Suprapubic skin (tissue), 4 donors: ENCODE results near the gene HIGD1A. TPM values are rescaled to one million over a fixed set of nuclear protein-coding genes. Genes with fewer than 3 reads are reported as not detected.

Experiments
- DNase-seq, 2 donors: peaks; one replicate each; pipeline ENCODE4 v3.0.0-alpha.2; 2019; ENCODE audit warnings: low spot score in 2 of 2
- H3K27ac ChIP-seq: fragments of 200-600 bp; sonication (generic); one replicate; pipeline ENCODE4 v1.5.1; 2019
- H3K27me3 ChIP-seq: fragments of 200-600 bp; sonication (generic); one replicate; pipeline ENCODE4 v1.5.1; 2019
- H3K36me3 ChIP-seq: fragments of 200-600 bp; sonication (generic); one replicate; pipeline ENCODE4 v1.5.1; 2019
- H3K4me1 ChIP-seq: fragments of 200-600 bp; sonication (generic); one replicate; pipeline ENCODE4 v1.5.1; 2019
- H3K4me3 ChIP-seq: fragments of 200-600 bp; sonication (generic); one replicate; pipeline ENCODE4 v1.5.1; 2019; ENCODE audit warnings: mild to moderate bottlenecking
- H3K9me3 ChIP-seq: fragments of 200-600 bp; sonication (generic); one replicate; pipeline ENCODE4 v1.5.1; 2019
- EP300 ChIP-seq: sonication (generic); formaldehyde crosslinking; IDR thresholded peaks from one replicate; pipeline ENCODE4 v1.6.1; 2017; ENCODE audit warnings: antibody characterized with exemption
- POLR2A ChIP-seq, 2 donors: fragments of 450-650 bp; IDR thresholded peaks; one replicate each; pipeline ENCODE4 v1.6.1; 2017; ENCODE audit warnings: antibody characterized with exemption in 2 of 2, mild to moderate bottlenecking in 2 of 2, moderate library complexity in 2 of 2
- POLR2AphosphoS5 ChIP-seq, 3 donors: sonication (generic); formaldehyde crosslinking; IDR thresholded peaks; one replicate each; pipeline ENCODE4 v1.6.1; 2017; ENCODE audit warnings: antibody characterized with exemption in 3 of 3
- WGBS: methylation state at CpG from one replicate; pipeline ENCODE4 v1.1.5; 2018; 5-methylcytosine and 5-hydroxymethylcytosine counted together
- total RNA-seq, 4 donors: library from RNA; depleted of rRNA; stranded (reverse); fragments of >200 nt; gene quantifications; one replicate each; pipeline ENCODE4 v1.1.0, GENCODE V29; 2016
- TF ChIP-seq, protein P1 (sequence below), 2 donors: fragments of 200-600 bp in 1 of 2; fragments of 450-650 bp in 1 of 2; sonication (generic) in 1 of 2; IDR thresholded peaks; one replicate each; pipeline ENCODE4 v1.5.1; 2016 to 2019; ENCODE audit warnings: antibody characterized with exemption in 2 of 2, mild to moderate bottlenecking in 1 of 2, moderate library complexity in 1 of 2

The HIGD1A gene
- total RNA-seq, 4 donors from 2014 or later: 46.8 to 91.9 (median 81.4) TPM

DNA sequence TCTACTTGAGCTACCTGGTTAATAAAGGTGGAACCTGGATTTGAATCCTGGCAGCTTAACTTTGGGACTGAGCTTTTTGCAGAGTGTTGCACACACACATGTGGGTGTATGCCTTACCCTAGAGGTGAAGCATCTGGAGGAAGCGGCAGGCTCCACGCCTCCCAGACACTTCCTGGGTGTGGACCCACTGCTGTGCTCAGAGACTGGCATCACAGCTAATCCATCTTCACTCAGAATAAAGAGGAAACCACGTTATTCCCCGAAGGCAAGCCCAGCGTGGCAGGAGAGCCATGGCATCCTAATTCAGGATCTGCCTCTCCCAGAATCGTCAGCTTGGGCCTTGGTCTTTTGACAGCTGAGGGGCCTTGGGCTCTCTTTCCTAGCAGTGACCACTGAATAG lies 56.7 kb downstream of the HIGD1A start:
- H3K27me3 ChIP-seq: no peaks in the 10 kb centered on the region
- peak in 1 of 2 donors; percentile 74 for DNase-seq
- no peak for TF ChIP-seq POLR2AphosphoS5 (IDR thresholded peaks at IDR 0.05)
- TF ChIP-seq, protein P1, sequence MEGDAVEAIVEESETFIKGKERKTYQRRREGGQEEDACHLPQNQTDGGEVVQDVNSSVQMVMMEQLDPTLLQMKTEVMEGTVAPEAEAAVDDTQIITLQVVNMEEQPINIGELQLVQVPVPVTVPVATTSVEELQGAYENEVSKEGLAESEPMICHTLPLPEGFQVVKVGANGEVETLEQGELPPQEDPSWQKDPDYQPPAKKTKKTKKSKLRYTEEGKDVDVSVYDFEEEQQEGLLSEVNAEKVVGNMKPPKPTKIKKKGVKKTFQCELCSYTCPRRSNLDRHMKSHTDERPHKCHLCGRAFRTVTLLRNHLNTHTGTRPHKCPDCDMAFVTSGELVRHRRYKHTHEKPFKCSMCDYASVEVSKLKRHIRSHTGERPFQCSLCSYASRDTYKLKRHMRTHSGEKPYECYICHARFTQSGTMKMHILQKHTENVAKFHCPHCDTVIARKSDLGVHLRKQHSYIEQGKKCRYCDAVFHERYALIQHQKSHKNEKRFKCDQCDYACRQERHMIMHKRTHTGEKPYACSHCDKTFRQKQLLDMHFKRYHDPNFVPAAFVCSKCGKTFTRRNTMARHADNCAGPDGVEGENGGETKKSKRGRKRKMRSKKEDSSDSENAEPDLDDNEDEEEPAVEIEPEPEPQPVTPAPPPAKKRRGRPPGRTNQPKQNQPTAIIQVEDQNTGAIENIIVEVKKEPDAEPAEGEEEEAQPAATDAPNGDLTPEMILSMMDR (IDR thresholded peaks at IDR 0.05): no peak
- no peak for TF ChIP-seq EP300
- TF ChIP-seq POLR2A (IDR thresholded peaks at IDR 0.05): no peak
- H3K4me3 ChIP-seq: no peak overlapping the region
- no peak overlapping the region for H3K27ac ChIP-seq
- no peaks in the 10 kb centered on the region for H3K36me3 ChIP-seq
- WGBS: 28% methylated on average over 6 of the region's 6 CpGs
- H3K9me3 ChIP-seq: no peaks in the 10 kb centered on the region
- peaks cover 26% of the 10 kb centered on the region for H3K4me1 ChIP-seq

DNA sequence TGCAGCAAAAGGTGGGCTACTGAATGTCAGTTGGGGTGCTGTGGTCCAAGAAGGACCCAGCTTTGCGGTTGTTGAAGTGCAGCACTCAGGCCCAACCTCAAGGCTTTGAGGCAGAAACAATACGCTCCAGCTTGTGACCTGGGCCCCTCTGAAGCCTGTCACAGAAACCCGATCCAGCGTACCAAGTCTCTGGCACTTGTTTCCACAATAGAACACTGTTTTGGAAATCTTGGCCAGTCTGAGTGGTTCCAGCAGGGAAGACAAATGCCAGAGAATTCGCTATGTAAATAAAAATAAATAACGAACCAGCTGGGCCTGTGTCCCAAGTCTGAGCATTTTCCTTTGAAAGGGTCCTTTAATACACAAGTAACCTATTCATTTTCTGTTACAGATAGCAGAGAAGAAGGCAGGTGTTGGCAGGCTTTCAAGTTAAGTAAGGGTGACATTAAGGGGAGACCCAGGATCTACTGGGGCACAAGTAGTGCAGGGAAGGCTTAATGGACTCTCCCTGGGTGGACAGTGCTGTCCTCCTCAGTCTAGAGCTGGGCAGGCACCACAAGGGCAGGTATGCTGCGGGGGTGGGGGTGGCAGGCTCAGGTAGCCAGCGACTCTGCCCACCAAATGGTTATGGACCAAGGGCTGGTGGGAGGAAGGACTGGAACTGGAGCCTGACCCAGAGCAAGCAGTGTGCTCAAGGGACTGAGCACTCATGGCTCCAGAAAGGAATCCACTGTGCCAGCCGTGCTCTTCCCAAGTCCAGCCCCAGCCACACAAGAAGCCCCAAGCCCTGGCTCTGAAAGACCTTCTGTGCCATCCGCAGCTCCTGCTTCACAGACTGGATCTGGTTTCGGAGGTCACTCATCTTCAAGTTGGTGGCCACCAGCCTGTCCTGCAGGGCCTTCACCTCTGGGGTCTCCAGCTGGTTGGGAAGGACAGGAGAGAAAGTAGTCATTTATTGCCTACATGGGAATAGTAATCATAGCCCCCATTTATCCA lies 57.5 kb downstream of the HIGD1A start:
- Histone ChIP-seq H3K9me3 (no peaks in the 10 kb centered on the region), H3K27ac (peak overlapping the region; percentile 66), H3K4me3 (no peak overlapping the region), H3K27me3 (no peaks in the 10 kb centered on the region), H3K36me3 (no peaks in the 10 kb centered on the region), H3K4me1 (peaks cover 26% of the 10 kb centered on the region)
- no peak for TF ChIP-seq POLR2AphosphoS5 (IDR thresholded peaks at IDR 0.05)
- TF ChIP-seq, protein P1 (IDR thresholded peaks at IDR 0.05): no peak
- no peak for TF ChIP-seq EP300
- TF ChIP-seq POLR2A (IDR thresholded peaks at IDR 0.05): no peak
- 66% methylated on average over 10 of the region's 11 CpGs for WGBS
- peak in 1 of 2 donors; percentile 77 for DNase-seq

- H3K4me1 ChIP-seq: peaks cover 26% of the 10 kb centered on the region
- TF ChIP-seq POLR2AphosphoS5 (IDR thresholded peaks at IDR 0.05) (no peak), EP300 (no peak), POLR2A (IDR thresholded peaks at IDR 0.05) (no peak)
- TF ChIP-seq, protein P1 (IDR thresholded peaks at IDR 0.05): no peak
- peak in 1 of 2 donors; percentile 68 for DNase-seq
- H3K36me3 ChIP-seq: no peaks in the 10 kb centered on the region
- H3K4me3 ChIP-seq: no peak overlapping the region
- no peaks in the 10 kb centered on the region for H3K9me3 ChIP-seq
- H3K27me3 ChIP-seq: no peaks in the 10 kb centered on the region
- WGBS: 38% methylated on average over 8 of the region's 8 CpGs
- H3K27ac ChIP-seq: peak overlapping the region; percentile 66
These were observed 58.4 kb downstream of the HIGD1A start for GRCh38 chr3:42745776-42746454.

DNA sequence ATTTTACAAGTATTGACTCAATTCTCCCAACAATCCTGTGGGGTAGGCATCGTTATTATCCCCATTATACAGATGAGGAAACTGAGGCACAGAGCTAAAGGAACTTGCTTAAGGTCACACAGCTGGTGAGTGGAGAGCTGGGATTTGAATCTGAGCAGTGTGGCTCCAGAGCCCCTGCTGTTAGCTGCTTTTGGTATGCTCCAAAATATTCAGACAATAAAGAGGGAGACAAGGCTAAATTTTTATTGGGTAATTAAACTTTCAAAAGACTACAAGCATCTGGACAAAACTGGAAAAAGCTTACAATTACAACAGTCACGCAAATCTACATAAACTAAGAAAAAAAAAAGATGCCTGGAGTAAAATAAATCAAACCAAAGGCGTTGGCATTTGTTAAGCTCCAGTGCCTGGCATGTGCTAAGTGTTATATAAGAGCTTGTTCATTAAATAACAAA lies 59.0 kb downstream of the HIGD1A start:
- Histone ChIP-seq H3K4me3 (no peak overlapping the region), H3K9me3 (no peaks in the 10 kb centered on the region), H3K27ac (peak overlapping the region; percentile 66), H3K4me1 (peaks cover 26% of the 10 kb centered on the region), H3K36me3 (no peaks in the 10 kb centered on the region), H3K27me3 (no peaks in the 10 kb centered on the region)
- TF ChIP-seq POLR2A (IDR thresholded peaks at IDR 0.05) (no peak), EP300 (no peak), POLR2AphosphoS5 (IDR thresholded peaks at IDR 0.05) (no peak)
- TF ChIP-seq, protein P1 (IDR thresholded peaks at IDR 0.05): no peak
- DNase-seq: peak in 1 of 2 donors; percentile 9
- 38% methylated on average over 3 of the region's 3 CpGs for WGBS
